ENCODE data around the gene SLC29A2. TPM values are rescaled to one million over a fixed set of nuclear protein-coding genes. Genes with fewer than 3 reads are reported as not detected.

SLC29A2 gene
- polyA plus RNA-seq, 1 experiment: 0.16 TPM

- ChIA-PET CTCF (no interaction called here), POLR2A (no interaction called here)
- TF ChIP-seq CTCF (IDR thresholded peaks at IDR 0.05; ENCODE audit: low read depth, low read length): no peak
- DNase-seq (ENCODE audit: low read depth, low spot score): no peak
- H3K4me3 ChIP-seq (ENCODE audit: low read depth, low read length): no peak overlapping the region
- H3K27me3 ChIP-seq (ENCODE audit: control insufficient read depth, insufficient read depth, low read length): peaks cover 2% of the 10 kb centered on the region
- no peak overlapping the region for H3K27ac ChIP-seq (ENCODE audit: low read depth, low read length)
- H3K9me3 ChIP-seq (ENCODE audit: control insufficient read depth, insufficient read depth, low read length): no peaks in the 10 kb centered on the region
These were observed 41.6 kb upstream of the SLC29A2 start for GRCh38 chr11:66413167-66413566.

- H3K9me3 ChIP-seq (ENCODE audit: control insufficient read depth, insufficient read depth, low read length): no peaks in the 10 kb centered on the region
- H3K4me3 ChIP-seq (ENCODE audit: low read depth, low read length): no peak overlapping the region
- TF ChIP-seq CTCF (IDR thresholded peaks at IDR 0.05; ENCODE audit: low read depth, low read length): no peak
- ChIA-PET POLR2A (no interaction called here), CTCF (no interaction called here)
- H3K27me3 ChIP-seq (ENCODE audit: control insufficient read depth, insufficient read depth, low read length): peaks cover 2% of the 10 kb centered on the region
- DNase-seq (ENCODE audit: low read depth, low spot score): no peak
- H3K27ac ChIP-seq (ENCODE audit: low read depth, low read length): no peak overlapping the region
These were observed 40.5 kb upstream of the SLC29A2 start for GRCh38 chr11:66412110-66412509.

- DNase-seq (ENCODE audit: low read depth, low spot score): no peak
- ChIA-PET CTCF (no interaction called here), POLR2A (no interaction called here)
- no peaks in the 10 kb centered on the region for H3K9me3 ChIP-seq (ENCODE audit: control insufficient read depth, insufficient read depth, low read length)
- TF ChIP-seq CTCF (IDR thresholded peaks at IDR 0.05; ENCODE audit: low read depth, low read length): no peak
- H3K4me3 ChIP-seq (ENCODE audit: low read depth, low read length): no peak overlapping the region
- H3K27ac ChIP-seq (ENCODE audit: low read depth, low read length): no peak overlapping the region
- H3K27me3 ChIP-seq (ENCODE audit: control insufficient read depth, insufficient read depth, low read length): peaks cover 2% of the 10 kb centered on the region
These were observed 39.8 kb upstream of the SLC29A2 start for GRCh38 chr11:66411323-66411722.

- H3K27ac ChIP-seq (ENCODE audit: low read depth, low read length): no peak overlapping the region
- ChIA-PET POLR2A (interaction anchor here (2.6 kb wide), 1 partner anchor 8 kb away, joined by 8 read pairs; no protein-coding TSS in a partner anchor), CTCF (interaction anchor here (2.9 kb wide), 1 partner anchor 9 kb away, joined by 25 read pairs; no protein-coding TSS in a partner anchor)
- no peak for DNase-seq (ENCODE audit: low read depth, low spot score)
- H3K9me3 ChIP-seq (ENCODE audit: control insufficient read depth, insufficient read depth, low read length): no peaks in the 10 kb centered on the region
- no peak for TF ChIP-seq CTCF (IDR thresholded peaks at IDR 0.05; ENCODE audit: low read depth, low read length)
- H3K27me3 ChIP-seq (ENCODE audit: control insufficient read depth, insufficient read depth, low read length): peaks cover 2% of the 10 kb centered on the region
- H3K4me3 ChIP-seq (ENCODE audit: low read depth, low read length): no peak overlapping the region
These were observed 38.6 kb upstream of the SLC29A2 start for GRCh38 chr11:66410191-66410590.

- Histone ChIP-seq H3K9me3 (ENCODE audit: control insufficient read depth, insufficient read depth, low read length) (no peaks in the 10 kb centered on the region), H3K4me3 (ENCODE audit: low read depth, low read length) (peak overlapping the region; percentile 59), H3K27me3 (ENCODE audit: control insufficient read depth, insufficient read depth, low read length) (no peaks in the 10 kb centered on the region), H3K27ac (ENCODE audit: low read depth, low read length) (no peak overlapping the region)
- DNase-seq (ENCODE audit: low read depth, low spot score): no peak
- CTCF ChIA-PET: interaction anchor here (0.6 to 3.6 kb wide), 19 partner anchors 8 to 480 kb away, joined by 3 to 26 read pairs (median 6); partner anchors contain the start of genes BRMS1, MRPL11, NPAS4 and RBM4B
- TF ChIP-seq CTCF (IDR thresholded peaks at IDR 0.05; ENCODE audit: low read depth, low read length): no peak
- POLR2A ChIA-PET: interaction anchor here (0.7 to 2.6 kb wide), 5 partner anchors 9 to 269 kb away, joined by 4 to 12 read pairs (median 6); partner anchors contain the start of genes DPP3 and RBM4B
These were observed 37.7 kb upstream of the SLC29A2 start for GRCh38 chr11:66409226-66409625.
